Measurements from ENCODE around the gene TMEM250.

DNA sequence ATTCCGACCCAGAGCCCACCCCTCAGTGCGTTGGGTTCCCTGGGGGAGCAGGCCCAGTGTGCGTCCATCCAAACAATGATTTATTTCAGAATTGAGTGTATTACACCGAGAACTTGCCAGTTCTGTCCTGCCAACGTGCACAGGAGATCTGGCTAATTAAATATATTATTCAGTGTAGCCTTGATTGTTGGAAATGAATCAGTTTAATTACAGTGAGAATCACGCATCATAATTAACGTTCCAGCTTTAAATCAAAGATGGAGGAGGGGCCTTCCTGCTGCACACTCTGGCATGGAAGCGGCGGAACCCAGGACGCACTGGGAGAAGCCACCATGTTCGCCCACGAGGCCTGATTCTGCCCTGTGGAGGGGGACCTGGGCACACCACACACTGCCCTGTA lies 30.7 kb upstream of the TMEM250 start:
- TF ChIP-seq, protein P1, sequence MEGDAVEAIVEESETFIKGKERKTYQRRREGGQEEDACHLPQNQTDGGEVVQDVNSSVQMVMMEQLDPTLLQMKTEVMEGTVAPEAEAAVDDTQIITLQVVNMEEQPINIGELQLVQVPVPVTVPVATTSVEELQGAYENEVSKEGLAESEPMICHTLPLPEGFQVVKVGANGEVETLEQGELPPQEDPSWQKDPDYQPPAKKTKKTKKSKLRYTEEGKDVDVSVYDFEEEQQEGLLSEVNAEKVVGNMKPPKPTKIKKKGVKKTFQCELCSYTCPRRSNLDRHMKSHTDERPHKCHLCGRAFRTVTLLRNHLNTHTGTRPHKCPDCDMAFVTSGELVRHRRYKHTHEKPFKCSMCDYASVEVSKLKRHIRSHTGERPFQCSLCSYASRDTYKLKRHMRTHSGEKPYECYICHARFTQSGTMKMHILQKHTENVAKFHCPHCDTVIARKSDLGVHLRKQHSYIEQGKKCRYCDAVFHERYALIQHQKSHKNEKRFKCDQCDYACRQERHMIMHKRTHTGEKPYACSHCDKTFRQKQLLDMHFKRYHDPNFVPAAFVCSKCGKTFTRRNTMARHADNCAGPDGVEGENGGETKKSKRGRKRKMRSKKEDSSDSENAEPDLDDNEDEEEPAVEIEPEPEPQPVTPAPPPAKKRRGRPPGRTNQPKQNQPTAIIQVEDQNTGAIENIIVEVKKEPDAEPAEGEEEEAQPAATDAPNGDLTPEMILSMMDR (IDR thresholded peaks at IDR 0.05): no peak
- no peak for TF ChIP-seq POLR2AphosphoS5 (IDR thresholded peaks at IDR 0.05; ENCODE audit: low read depth, low read length)

Data from Panc1 (cell line).